WERI-Rb-1 (cell line): ENCODE data around the gene PIAS4.
A peak's percentile ranks its signal among the peaks of the same experiment; 100 is the strongest.

Source experiments
- DNase-seq: peaks from one replicate; pipeline ENCODE4 v3.0.0-alpha.2; 2020
- H3K27ac ChIP-seq: fragments of 250-450 bp; sonication (Bioruptor Pico); 2 replicates; pipeline ENCODE4 v1.5.1; 2020; ENCODE audit warnings: mild to moderate bottlenecking, moderate library complexity
- H3K27me3 ChIP-seq: fragments of 250-450 bp; sonication (Bioruptor Pico); 2 replicates; pipeline ENCODE4 v1.5.1; 2021; ENCODE audit warnings: mild to moderate bottlenecking, low read depth, moderate library complexity; ENCODE audit not compliant: insufficient read depth, severe bottlenecking
- H3K36me3 ChIP-seq: fragments of 250-450 bp; sonication (Bioruptor Pico); 2 replicates; pipeline ENCODE4 v1.5.1; 2020; ENCODE audit warnings: mild to moderate bottlenecking, moderate library complexity
- H3K4me3 ChIP-seq: 2 replicates; pipeline ENCODE4 v1.5.1; 2011; ENCODE audit warnings: low read depth, mild to moderate bottlenecking, control low read depth, low read length
- H3K9me3 ChIP-seq: fragments of 250-450 bp; sonication (Bioruptor Pico); 2 replicates; pipeline ENCODE4 v1.5.1; 2021; ENCODE audit warnings: mild to moderate bottlenecking, moderate library complexity; ENCODE audit not compliant: severe bottlenecking
- CTCF ChIP-seq: IDR thresholded peaks from 2 replicates; pipeline ENCODE4 v1.5.1; 2011; ENCODE audit warnings: low read depth, mild to moderate bottlenecking, control low read depth, inconsistent platforms, low read length

PIAS4 gene

GRCh38 chr19:3976495-3977241 is 30.9 kb upstream of the PIAS4 start:
- no peak overlapping the region for H3K4me3 ChIP-seq
- no peaks in the 10 kb centered on the region for H3K27me3 ChIP-seq
- H3K27ac ChIP-seq, result no peak overlapping the region
- H3K36me3 ChIP-seq, result peaks cover 69% of the 10 kb centered on the region
- no peak for DNase-seq
- no peaks in the 10 kb centered on the region for H3K9me3 ChIP-seq
- TF ChIP-seq CTCF, result no peak

GRCh38 chr19:3977242-3978143 is 30.0 kb upstream of the PIAS4 start:
- Histone ChIP-seq H3K9me3 (no peaks in the 10 kb centered on the region), H3K27ac (no peak overlapping the region), H3K36me3 (peaks cover 76% of the 10 kb centered on the region), H3K4me3 (no peak overlapping the region), H3K27me3 (no peaks in the 10 kb centered on the region)
- DNase-seq, result no peak
- TF ChIP-seq CTCF, result peak; percentile 25; the same call in 1 of the 2 replicates

- Histone ChIP-seq H3K4me3 (no peak overlapping the region), H3K9me3 (no peaks in the 10 kb centered on the region), H3K27me3 (no peaks in the 10 kb centered on the region), H3K36me3 (peaks cover 80% of the 10 kb centered on the region), H3K27ac (no peak overlapping the region)
- no peak for TF ChIP-seq CTCF
- DNase-seq, result no peak
Measured at GRCh38 chr19:3978145-3978544, 29.4 kb upstream of the PIAS4 start.

- TF ChIP-seq CTCF, result no peak
- Histone ChIP-seq H3K4me3 (no peak overlapping the region), H3K9me3 (no peaks in the 10 kb centered on the region), H3K27me3 (no peaks in the 10 kb centered on the region), H3K36me3 (peaks cover 91% of the 10 kb centered on the region), H3K27ac (no peak overlapping the region)
- no peak for DNase-seq
Measured at GRCh38 chr19:3979289-3979673, 28.3 kb upstream of the PIAS4 start.

- no peak for TF ChIP-seq CTCF
- H3K36me3 ChIP-seq, result peaks cover 96% of the 10 kb centered on the region
- no peak overlapping the region for H3K27ac ChIP-seq
- no peaks in the 10 kb centered on the region for H3K27me3 ChIP-seq
- no peaks in the 10 kb centered on the region for H3K9me3 ChIP-seq
- no peak for DNase-seq
- no peak overlapping the region for H3K4me3 ChIP-seq
Measured at GRCh38 chr19:3979674-3980352, 27.7 kb upstream of the PIAS4 start.
